ENCODE measurements around the gene TMC8. TPM values are rescaled to one million over a fixed set of nuclear protein-coding genes. Genes with fewer than 3 reads are reported as not detected.

TMC8 gene
- total and polyA plus RNA-seq, 8 donors = 1.6 to 19.8 (median 4.3) TPM

DNA sequence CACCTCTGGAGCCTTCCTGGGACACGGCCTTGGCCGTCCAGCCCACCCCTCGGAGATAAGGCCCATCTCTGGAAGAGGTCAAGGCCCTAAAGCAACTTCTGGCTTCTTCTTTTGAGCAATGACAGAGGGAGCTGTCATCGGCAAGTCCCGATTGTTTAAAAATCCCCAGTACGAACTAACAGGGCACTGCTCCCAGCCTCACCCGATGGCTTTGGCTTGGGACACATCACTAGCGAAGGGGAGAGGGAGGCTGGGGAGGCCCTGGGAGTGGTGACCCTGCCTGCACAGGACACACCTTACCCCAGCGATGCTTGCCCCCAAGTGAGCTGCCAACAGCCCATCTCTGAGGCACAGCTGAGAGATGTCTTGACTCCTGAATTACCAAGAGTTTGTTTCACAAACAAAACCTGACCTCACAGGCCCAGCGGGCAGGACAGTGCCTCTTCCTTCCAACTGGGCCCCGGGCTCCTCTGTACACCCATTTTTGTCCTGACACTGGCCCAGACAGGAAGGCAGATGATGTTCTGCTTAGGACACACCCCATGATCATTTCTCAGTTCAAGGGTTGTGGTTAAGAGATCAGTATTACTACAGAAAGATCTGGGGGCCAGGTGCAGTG, 42.6 kb downstream of the TMC8 start:
- DNase-seq = no peak
- intact Hi-C loops (cut with DNase I; ENCODE audit: low total_unique reads) = no loop called here
- no peaks in the 10 kb centered on the region for H3K27me3 ChIP-seq
- H3K4me1 ChIP-seq = peaks cover 78 to 86% (median 83%) of the 10 kb centered on the region in 4 donors
- H3K9me3 ChIP-seq = no peaks in the 10 kb centered on the region
- peak overlapping the region; percentile 73 to 97 (median 93) for H3K27ac ChIP-seq
- TF ChIP-seq POLR2A (IDR thresholded peaks at IDR 0.05) (no peak), CTCF (IDR thresholded peaks at IDR 0.05) (no peak), EP300 (IDR thresholded peaks at IDR 0.05) (no peak), POLR2AphosphoS5 (IDR thresholded peaks at IDR 0.05) (no peak)
- peak overlapping the region in 1 of 4 donors; percentile 33 for H3K4me3 ChIP-seq
- 25 to 60% (median 53%) methylated on average over 3 to 11 of the region's 11 CpGs for WGBS, 5 donors
- peaks cover 6 to 24% (median 21%) of the 10 kb centered on the region in 4 donors for H3K36me3 ChIP-seq

GRCh38 chr17:78174346-78174869, 43.8 kb downstream of the TMC8 start:
- DNase-seq = peak; percentile 92 to 96
- peaks cover 6 to 24% (median 21%) of the 10 kb centered on the region in 4 donors for H3K36me3 ChIP-seq
- peak overlapping the region in 2 of 4 donors; percentile 3 to 11 for H3K4me3 ChIP-seq
- peak overlapping the region; percentile 87 to 97 (median 93) for H3K27ac ChIP-seq
- peak; percentile 54 to 96 (median 84) for TF ChIP-seq POLR2AphosphoS5 (IDR thresholded peaks at IDR 0.05)
- TF ChIP-seq EP300 (IDR thresholded peaks at IDR 0.05) = peak; percentile 14
- peak in 1 of 4 donors; percentile 17 for TF ChIP-seq POLR2A (IDR thresholded peaks at IDR 0.05)
- TF ChIP-seq CTCF (IDR thresholded peaks at IDR 0.05) = peak in 5 of 7 experiments; percentile 65 to 95 (median 69)
- peaks cover 81 to 91% (median 85%) of the 10 kb centered on the region in 4 donors for H3K4me1 ChIP-seq
- H3K27me3 ChIP-seq = no peaks in the 10 kb centered on the region
- 12 to 43% (median 23%) methylated on average over 10 to 15 of the region's 15 CpGs for WGBS, 5 donors
- intact Hi-C loops (cut with DNase I; ENCODE audit: low total_unique reads) = no loop called here
- H3K9me3 ChIP-seq = no peaks in the 10 kb centered on the region

- Histone ChIP-seq H3K4me1 (peaks cover 81 to 91% (median 85%) of the 10 kb centered on the region in 4 donors), H3K4me3 (peak overlapping the region in 1 of 4 donors; percentile 3), H3K36me3 (peaks cover 6 to 24% (median 21%) of the 10 kb centered on the region in 4 donors), H3K9me3 (no peaks in the 10 kb centered on the region), H3K27ac (peak overlapping the region; percentile 87 to 97 (median 93)), H3K27me3 (no peaks in the 10 kb centered on the region)
- DNase-seq = peak; percentile 54 to 62
- peak in 1 of 7 experiments; percentile 5 for TF ChIP-seq CTCF (IDR thresholded peaks at IDR 0.05)
- no peak for TF ChIP-seq EP300 (IDR thresholded peaks at IDR 0.05)
- WGBS, 5 donors = 40 to 62% (median 52%) methylated on average over 23 to 28 of the region's 28 CpGs
- intact Hi-C loops (cut with DNase I; ENCODE audit: low total_unique reads) = loop anchor here (5.0 kb wide), 1 partner anchor 63 kb away; no protein-coding TSS in a partner anchor
Measured at GRCh38 chr17:78174870-78175642, 44.5 kb downstream of the TMC8 start.

DNA sequence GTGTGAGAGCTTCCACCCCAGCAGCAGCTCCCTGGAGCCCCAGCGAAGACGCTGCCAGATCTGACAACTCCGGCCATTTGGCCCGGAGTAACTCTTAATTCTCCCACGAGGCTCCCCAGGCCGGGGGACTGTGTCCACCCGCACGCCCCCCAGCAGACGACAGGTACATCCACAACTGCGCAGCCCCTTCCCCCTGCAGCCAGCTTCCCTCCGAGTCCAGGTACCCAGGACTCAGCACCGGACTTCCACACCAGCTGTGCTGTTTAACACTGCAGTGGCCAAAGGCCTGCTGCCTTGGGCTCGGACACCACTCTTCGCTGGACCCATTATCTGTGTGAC, 45.0 kb downstream of the TMC8 start:
- no peaks in the 10 kb centered on the region for H3K9me3 ChIP-seq
- TF ChIP-seq POLR2A (IDR thresholded peaks at IDR 0.05) (no peak), POLR2AphosphoS5 (IDR thresholded peaks at IDR 0.05) (no peak), EP300 (IDR thresholded peaks at IDR 0.05) (no peak), CTCF (IDR thresholded peaks at IDR 0.05) (no peak)
- peaks cover 6 to 23% (median 19%) of the 10 kb centered on the region in 4 donors for H3K36me3 ChIP-seq
- H3K27ac ChIP-seq = peak overlapping the region; percentile 87 to 97 (median 93)
- peaks cover 80 to 91% (median 85%) of the 10 kb centered on the region in 4 donors for H3K4me1 ChIP-seq
- H3K27me3 ChIP-seq = no peaks in the 10 kb centered on the region
- no peak overlapping the region for H3K4me3 ChIP-seq
- intact Hi-C loops (cut with DNase I; ENCODE audit: low total_unique reads) = loop anchor here (5.0 kb wide), 1 partner anchor 63 kb away; no protein-coding TSS in a partner anchor
- no peak for DNase-seq
- 63 to 81% (median 73%) methylated on average over 14 of the region's 14 CpGs for WGBS, 5 donors

Measured in stomach (tissue), 9 donors.